H1 (cell line): ENCODE results near the gene ARMC9. TPM values are rescaled to one million over a fixed set of nuclear protein-coding genes. Genes with fewer than 3 reads are reported as not detected.

Experiments used
- CTCF ChIA-PET: fragments of 300-600 bp; sonication (Branson Sonifier 250); formaldehyde crosslinking; loops from one replicate; lab custom pipeline; 2021; ENCODE audit not compliant: partially characterized antibody; lab: Charles Lee
- POLR2A ChIA-PET: fragments of 300-600 bp; sonication (Branson Sonifier 250); formaldehyde crosslinking; loops from one replicate; lab custom pipeline; 2021; ENCODE audit warnings: inconsistent platforms; ENCODE audit not compliant: partially characterized antibody; lab: Charles Lee
- DNase-seq, 2 experiments: peaks; one replicate each; pipeline versions ENCODE4 v3.0.0 to v3.0.0-alpha.2; 2010 to 2022; ENCODE audit warnings: low spot score in 2 of 2, low read depth in 1 of 2, mixed read lengths in 1 of 2
- FAIRE-seq: peaks from 2 replicates; lab custom pipeline; 2011; peaks lifted over from hg19 to GRCh38; lab: Jason Lieb, UNC
- H2AFZ ChIP-seq: 2 replicates; pipeline ENCODE4 v1.8.1; 2012; ENCODE audit warnings: low read length, inconsistent platforms
- H2AK5ac ChIP-seq: 2 replicates; pipeline ENCODE4 v1.6.1; 2013; ENCODE audit warnings: low read depth, low read length
- H2BK120ac ChIP-seq: replicated peaks from 2 replicates; pipeline ENCODE3; 2013; ENCODE audit warnings: low read depth, low read length, inconsistent platforms
- H2BK12ac ChIP-seq: 2 replicates; pipeline ENCODE4 v1.6.1; 2013; ENCODE audit warnings: low read depth, low read length
- H2BK15ac ChIP-seq: 2 replicates; pipeline ENCODE4 v1.6.1; 2013; ENCODE audit warnings: low read length
- H2BK20ac ChIP-seq: 2 replicates; pipeline ENCODE4 v1.6.1; 2013; ENCODE audit warnings: low read length
- H2BK5ac ChIP-seq: 2 replicates; pipeline ENCODE4 v1.6.1; 2013; ENCODE audit warnings: low read depth, low read length
- H3K14ac ChIP-seq: 2 replicates; pipeline ENCODE4 v1.6.1; 2013; ENCODE audit warnings: inconsistent platforms; ENCODE audit not compliant: insufficient read length
- H3K18ac ChIP-seq: 2 replicates; pipeline ENCODE4 v1.6.1; 2013; ENCODE audit warnings: low read length; ENCODE audit errors: extremely low read depth
- H3K23ac ChIP-seq: 2 replicates; pipeline ENCODE4 v1.6.1; 2013; ENCODE audit warnings: inconsistent platforms; ENCODE audit not compliant: insufficient read length
- H3K23me2 ChIP-seq: 2 replicates; pipeline ENCODE4 v1.6.1; 2013; ENCODE audit warnings: low read depth, low read length
- H3K27ac ChIP-seq: 2 replicates; pipeline ENCODE4 v1.6.1; 2011; ENCODE audit warnings: low read depth, low read length, inconsistent platforms
- H3K27me3 ChIP-seq, 4 experiments: replicated peaks in 1 of 4; 1 replicate in 1 of 4; 2 replicates in 3 of 4; pipeline versions ENCODE4 v1.6.1 to v1.8.1; 2011 to 2013; ENCODE audit warnings: low read length in 3 of 4, mild to moderate bottlenecking in 3 of 4, inconsistent platforms in 2 of 4, mixed read lengths in 2 of 4, moderate library complexity in 1 of 4; ENCODE audit not compliant: control insufficient read depth in 3 of 4, insufficient read depth in 3 of 4; ENCODE audit errors: extremely low read depth in 1 of 4
- H3K36me3 ChIP-seq, 4 experiments: 2 replicates each; pipeline versions ENCODE4 v1.6.1 to v1.8.1; 2011 to 2013; ENCODE audit warnings: mild to moderate bottlenecking in 4 of 4, low read length in 3 of 4, moderate library complexity in 2 of 4, control low read depth in 1 of 4, inconsistent platforms in 1 of 4; ENCODE audit not compliant: insufficient read depth in 4 of 4, control insufficient read depth in 2 of 4
- H3K4ac ChIP-seq: replicated peaks from 2 replicates; pipeline ENCODE3; 2013; ENCODE audit warnings: low read length, low read depth, mixed read lengths, inconsistent platforms; ENCODE audit not compliant: insufficient read length
- H3K4me1 ChIP-seq, 4 experiments: replicated peaks in 1 of 4; 1 replicate in 1 of 4; 2 replicates in 3 of 4; pipeline versions ENCODE4 v1.6.1 to v1.8.1; 2011 to 2013; ENCODE audit warnings: low read length in 3 of 4, inconsistent platforms in 2 of 4, mixed read lengths in 1 of 4; ENCODE audit not compliant: insufficient read depth in 4 of 4, control insufficient read depth in 3 of 4
- H3K4me2 ChIP-seq, 2 experiments: 2 replicates each; pipeline versions ENCODE4 v1.6.1 to v1.8.1; 2011 to 2013; ENCODE audit warnings: low read depth in 2 of 2, low read length in 2 of 2, control low read depth in 1 of 2, inconsistent platforms in 1 of 2, mild to moderate bottlenecking in 1 of 2; ENCODE audit not compliant: insufficient read depth in 1 of 2
- H3K4me3 ChIP-seq, 4 experiments: fragments of 200-600, 300-600 bp in 1 of 4; sonication (generic), shearing (Covaris generic), sonication (Bioruptor Twin) in 1 of 4; 2 replicates each; pipeline versions ENCODE4 v1.5.1 to v1.8.1; 2011 to 2016; ENCODE audit warnings: low read length in 4 of 4, low read depth in 3 of 4, control low read depth in 2 of 4, inconsistent platforms in 2 of 4, mild to moderate bottlenecking in 2 of 4, mixed read lengths in 1 of 4, moderate library complexity in 1 of 4; ENCODE audit not compliant: insufficient read depth in 2 of 4; ENCODE audit errors: extremely low read depth in 1 of 4
- H3K56ac ChIP-seq: replicated peaks from 2 replicates; pipeline ENCODE3; 2013; ENCODE audit warnings: low read depth, mild to moderate bottlenecking, mixed read lengths, low read length, inconsistent platforms; ENCODE audit not compliant: insufficient read length
- H3K79me1 ChIP-seq: 2 replicates; pipeline ENCODE4 v1.6.1; 2013; ENCODE audit warnings: low read depth, low read length, control low read depth
- H3K79me2 ChIP-seq, 2 experiments: 2 replicates each; pipeline versions ENCODE4 v1.6.1 to v1.8.1; 2012 to 2013; ENCODE audit warnings: low read length in 2 of 2, mild to moderate bottlenecking in 2 of 2, inconsistent platforms in 1 of 2; ENCODE audit not compliant: insufficient read depth in 2 of 2, control insufficient read depth in 1 of 2
- H3K9ac ChIP-seq, 4 experiments: replicated peaks in 1 of 4; 1 replicate in 1 of 4; 2 replicates in 3 of 4; pipeline versions ENCODE4 v1.6.1 to v1.8.1; 2011 to 2013; ENCODE audit warnings: low read depth in 3 of 4, low read length in 3 of 4, control low read depth in 2 of 4, mild to moderate bottlenecking in 2 of 4, moderate library complexity in 2 of 4, inconsistent platforms in 1 of 4; ENCODE audit errors: extremely low read depth in 1 of 4
- H3K9me3 ChIP-seq, 2 experiments: 2 replicates each; pipeline versions ENCODE4 v1.6.1 to v1.8.1; 2012 to 2013; ENCODE audit warnings: mild to moderate bottlenecking in 2 of 2, moderate library complexity in 2 of 2, control low read depth in 1 of 2, inconsistent platforms in 1 of 2, low read depth in 1 of 2, low read length in 1 of 2, mixed read lengths in 1 of 2; ENCODE audit not compliant: insufficient read depth in 2 of 2
- H4K20me1 ChIP-seq, 2 experiments: replicated peaks in 1 of 2; 2 replicates each; pipeline versions ENCODE3 to v1.8.1; 2011 to 2013; ENCODE audit warnings: inconsistent platforms in 2 of 2, low read length in 2 of 2, mild to moderate bottlenecking in 1 of 2; ENCODE audit not compliant: insufficient read depth in 2 of 2, control insufficient read depth in 1 of 2
- H4K5ac ChIP-seq: 2 replicates; pipeline ENCODE4 v1.6.1; 2013; ENCODE audit warnings: low read length, low read depth, mixed read lengths, inconsistent platforms; ENCODE audit not compliant: insufficient read length
- H4K8ac ChIP-seq: 2 replicates; pipeline ENCODE4 v1.8.0; 2013; ENCODE audit warnings: mild to moderate bottlenecking, moderate library complexity, low read length, inconsistent platforms; ENCODE audit not compliant: insufficient read depth; ENCODE audit errors: extremely low read depth
- H4K91ac ChIP-seq: replicated peaks from 2 replicates; pipeline ENCODE3; 2013; ENCODE audit warnings: low read length, mixed read lengths, inconsistent platforms; ENCODE audit not compliant: insufficient read length
- ATF2 ChIP-seq: IDR thresholded peaks from 2 replicates; pipeline ENCODE4 v1.6.1; 2012; ENCODE audit warnings: low read length, inconsistent platforms
- CTBP2 ChIP-seq: IDR thresholded peaks from 2 replicates; pipeline ENCODE4 v1.7.0; 2011; ENCODE audit warnings: borderline replicate concordance, mild to moderate bottlenecking, moderate library complexity, mixed read lengths, low read length; ENCODE audit not compliant: insufficient read depth, insufficient read length
- KDM4A ChIP-seq: IDR thresholded peaks from one replicate; pipeline ENCODE4 v1.7.1; 2012; ENCODE audit warnings: low read depth, mild to moderate bottlenecking, moderate library complexity, low read length, inconsistent platforms; ENCODE audit not compliant: severe bottlenecking
- TCF12 ChIP-seq: IDR thresholded peaks from 2 replicates; pipeline ENCODE4 v1.6.1; 2011; ENCODE audit warnings: low read depth, mild to moderate bottlenecking, low read length
- WGBS, 2 experiments: shearing (Covaris generic) in 1 of 2; methylation state at CpG; one replicate each; pipeline versions ENCODE4 v1.1.6 to v1.1.7; 2013 to 2015; ENCODE audit warnings: low lambda C conversion rate in 2 of 2, mixed read lengths in 2 of 2, inconsistent platforms in 1 of 2, low coverage in 1 of 2, missing lambda C conversion rate in 1 of 2; ENCODE audit not compliant: insufficient replicate concordance in 2 of 2, insufficient coverage in 1 of 2, insufficient read length in 1 of 2; ENCODE audit errors: extremely low coverage in 1 of 2, missing lambda C conversion rate in 1 of 2; 5-methylcytosine and 5-hydroxymethylcytosine counted together
- polyA plus RNA-seq, 7 experiments: library from polyadenylated mRNA; depleted of rRNA in 3 of 7; stranded (reverse) in 5 of 7; unstranded in 2 of 7; fragments of >200 nt in 5 of 7; fragments of 200-250 nt in 2 of 7; gene quantifications; 1 replicate in 5 of 7; 2 replicates in 1 of 7; 4 replicates in 1 of 7; pipeline versions ENCODE4 v1.2.1 to v1.2.3, GENCODE V29; 2011 to 2013; ENCODE audit warnings: missing spikeins in 2 of 7, mixed read lengths in 2 of 7
- total RNA-seq: library from RNA; stranded (reverse); fragmentation: NEBNext Ultra II Directional; extraction: Animal tissue kit (Norgen Biotek cat#: 25700); gene quantifications from 2 replicates; pipeline ENCODE4 v1.2.1, GENCODE V29; 2021

ARMC9 gene
- total and polyA plus RNA-seq, 2 of the 8 experiments (the other 6 are each of a cell fraction or from before 2014, with no cell fraction given), result 23.2 to 36.1 TPM

- POLR2A ChIA-PET, result interaction anchor here (0.7 to 20.1 kb wide), 21 partner anchors 10 to 355 kb away, joined by 3 to 235 read pairs (median 4); partner anchors contain the start of genes NCL and PSMD1
- peak overlapping the region; percentile 41; the same call in 1 of the 2 replicates for H3K27ac ChIP-seq
- peak overlapping the region; percentile 33 to 62 (median 42) for H3K4me3 ChIP-seq
- TF ChIP-seq CTBP2, result peak; percentile 50
- TF ChIP-seq TCF12, result no peak
- no peak for TF ChIP-seq ATF2
- peak; percentile 47 for TF ChIP-seq KDM4A
These were observed 213.6 kb downstream of the ARMC9 start for GRCh38 chr2:231411831-231412617.

More at GRCh38 chr2:231411831-231412617, 213.6 kb downstream of the ARMC9 start:
- Histone ChIP-seq H4K5ac (no peak overlapping the region), H3K4me2 (peak overlapping the region; percentile 55 to 72), H2AFZ (0 out of 2 replicates have a peak overlapping the region, but pooled peaks have one; percentile 54), H3K36me3 (no peaks in the 10 kb centered on the region), H4K20me1 (no peaks in the 10 kb centered on the region), H4K8ac (peak overlapping the region; percentile 94), H3K79me2 (no peaks in the 10 kb centered on the region), H3K9me3 (no peaks in the 10 kb centered on the region; a peak in 1 of 4 replicates), H2BK12ac (0 out of 2 replicates have a peak overlapping the region, but pooled peaks have one; percentile 99), H2BK5ac (peak overlapping the region; percentile 77; the same call in 1 of the 2 replicates), H3K9ac (peak overlapping the region in 3 of 4 experiments; percentile 52 to 66 (median 58); a peak in 5 of 7 replicates), H2BK20ac (no peak overlapping the region), H3K23ac (no peak overlapping the region), H4K91ac (peak overlapping the region; percentile 47), H3K4ac (peak overlapping the region; percentile 92), H3K79me1 (no peaks in the 10 kb centered on the region), H3K18ac (peak overlapping the region; percentile 89), H3K14ac (no peak overlapping the region), H3K56ac (peak overlapping the region; percentile 80), H2AK5ac (no peak overlapping the region), H2BK15ac (no peak overlapping the region), H2BK120ac (peak overlapping the region; percentile 81), H3K27me3 (no peaks in the 10 kb centered on the region), H3K23me2 (no peaks in the 10 kb centered on the region; the same call in 1 of the 2 replicates), H3K4me1 (peaks cover 14 to 29% (median 20%) of the 10 kb centered on the region in 4 experiments)
- CTCF ChIA-PET, result interaction anchor here (0.6 to 32.5 kb wide), 46 partner anchors 6 to 548 kb away, joined by 3 to 617 read pairs (median 4); partner anchors contain the start of genes B3GNT7 and ITM2C
- WGBS, 2 experiments, result 4% methylated on average over 38 of the region's 67 CpGs; no CpG with 5 or more reads in 1 of the 2 experiments
- peak; percentile 48 for FAIRE-seq
- peak; percentile 69 to 98 for DNase-seq
